ENCODE data around the gene FBXO5. TPM values are rescaled to one million over a fixed set of nuclear protein-coding genes. Genes with fewer than 3 reads are reported as not detected.
A peak's percentile ranks its signal among the peaks of the same experiment; 100 is the strongest.
"Not testable (repeated sequence)": the region's sequence is repeated elsewhere in the genome, so short reads cannot be mapped to it uniquely, and the experiment has no call there.

FBXO5 gene
- total RNA-seq, 5 donors from 2014 or later (not counting 1 experiment from before 2014, with no cell fraction given): 4.4 to 9.3 (median 8.1) TPM

GRCh38 chr6:153012856-153013255 is 30.0 kb upstream of the FBXO5 start:
- no peaks in the 10 kb centered on the region for H3K4me1 ChIP-seq (ENCODE audit: control insufficient read depth in 1 of 2, extremely low read depth in 1 of 2, insufficient read depth in 2 of 2, low read length in 2 of 2)
- Mint-ChIP-seq H3K4me3 (no peak overlapping the region), H3K9me3 (no peaks in the 10 kb centered on the region), H3K27ac (no peak overlapping the region), H3K27me3 (peaks cover 13 to 17% of the 10 kb centered on the region in 2 donors), H3K36me3 (no peaks in the 10 kb centered on the region), H3K4me1 (no peaks in the 10 kb centered on the region)
- DNase-seq (no peak), ATAC-seq (replicated peaks in 1 of 4) (no peak)
- no peaks in the 10 kb centered on the region for H3K27me3 ChIP-seq (replicated peaks in 1 of 2; ENCODE audit: control insufficient read depth in 2 of 2, extremely low read depth in 1 of 2, insufficient read depth in 2 of 2, low read length in 1 of 2)
- ChIA-PET CTCF (no interaction called here), POLR2A (interaction anchor here in 1 of 2 donors (0.6 kb wide), 1 partner anchor 12 kb away, joined by 3 read pairs; no protein-coding TSS in a partner anchor)
- H3K4me3 ChIP-seq (ENCODE audit: control insufficient read depth in 1 of 2, extremely low read depth in 1 of 2, low read length in 1 of 2): no peak overlapping the region
- no peak overlapping the region for H3K27ac ChIP-seq (ENCODE audit: low read length)
- H3K36me3 ChIP-seq (ENCODE audit: control insufficient read depth in 2 of 2, extremely low read depth in 1 of 2, insufficient read depth in 1 of 2, low read length in 1 of 2): no peaks in the 10 kb centered on the region
- 100% methylated on average over 2 of the region's 6 CpGs for WGBS (ENCODE audit: insufficient coverage)
- H3K9me3 ChIP-seq: no peaks in the 10 kb centered on the region

- peak overlapping the region; percentile 93 to 95 for H3K27ac Mint-ChIP-seq
- H3K9me3 Mint-ChIP-seq: no peaks in the 10 kb centered on the region
- H3K27me3 Mint-ChIP-seq: no peaks in the 10 kb centered on the region
- Histone ChIP-seq H3K4me1 (ENCODE audit: control insufficient read depth in 1 of 2, extremely low read depth in 1 of 2, insufficient read depth in 2 of 2, low read length in 2 of 2) (peaks cover 17 to 22% of the 10 kb centered on the region in 2 experiments), H3K27ac (ENCODE audit: low read length) (peak overlapping the region; percentile 73), H3K9me3 (no peaks in the 10 kb centered on the region), H3K27me3 (replicated peaks in 1 of 2; ENCODE audit: control insufficient read depth in 2 of 2, extremely low read depth in 1 of 2, insufficient read depth in 2 of 2, low read length in 1 of 2) (no peaks in the 10 kb centered on the region), H3K4me3 (ENCODE audit: control insufficient read depth in 1 of 2, extremely low read depth in 1 of 2, low read length in 1 of 2) (peak overlapping the region; percentile 68 to 91), H3K36me3 (ENCODE audit: control insufficient read depth in 2 of 2, extremely low read depth in 1 of 2, insufficient read depth in 1 of 2, low read length in 1 of 2) (peaks cover 0 to 4% of the 10 kb centered on the region in 2 donors)
- POLR2A ChIA-PET: interaction anchor here in 1 of 2 donors (0.6 to 1.0 kb wide), 3 partner anchors 18 to 29 kb away, joined by 3 to 4 read pairs (median 3); partner anchors contain the start of gene FBXO5
- peak overlapping the region; percentile 94 to 97 (median 96) for H3K4me3 Mint-ChIP-seq
- H3K4me1 Mint-ChIP-seq: peaks cover 47 to 53% (median 48%) of the 10 kb centered on the region in 3 donors
- DNase-seq (no peak), ATAC-seq (replicated peaks in 1 of 4) (peak in 3 of 4 experiments; percentile 7 to 8 (median 8))
- CTCF ChIA-PET: no interaction called here
- H3K36me3 Mint-ChIP-seq: peaks cover 6% of the 10 kb centered on the region
- 4% methylated on average over 3 of the region's 6 CpGs for WGBS (ENCODE audit: insufficient coverage)
Observed at GRCh38 chr6:153003366-153003690, 20.5 kb upstream of the FBXO5 start.

GRCh38 chr6:153002613-153003365 is 19.9 kb upstream of the FBXO5 start, which contains the start of gene MTRF1L:
MTRF1L (minus strand) TSS chr6:153002709; CDS start chr6:153002685, 24 bp downstream.
- Histone ChIP-seq H3K4me3 (ENCODE audit: control insufficient read depth in 1 of 2, extremely low read depth in 1 of 2, low read length in 1 of 2) (peak within 1 kb of the TSS; percentile 68 to 91), H3K27me3 (replicated peaks in 1 of 2; ENCODE audit: control insufficient read depth in 2 of 2, extremely low read depth in 1 of 2, insufficient read depth in 2 of 2, low read length in 1 of 2) (no peaks in the 10 kb centered on the region), H3K4me1 (ENCODE audit: control insufficient read depth in 1 of 2, extremely low read depth in 1 of 2, insufficient read depth in 2 of 2, low read length in 2 of 2) (peaks cover 17 to 22% of the 10 kb centered on the region in 2 experiments), H3K36me3 (ENCODE audit: control insufficient read depth in 2 of 2, extremely low read depth in 1 of 2, insufficient read depth in 1 of 2, low read length in 1 of 2) (peaks cover 0 to 7% of the 10 kb centered on the region in 2 donors), H3K27ac (ENCODE audit: low read length) (peak within 1 kb of the TSS; percentile 73), H3K9me3 (no peaks in the 10 kb centered on the region)
- H3K4me1 Mint-ChIP-seq: peaks cover 48 to 53% (median 49%) of the 10 kb centered on the region in 3 donors
- peak; percentile 62 to 90 (median 76) for DNase-seq
- ATAC-seq (replicated peaks in 1 of 4): peak; percentile 84 to 90 (median 85)
- no peaks in the 10 kb centered on the region for H3K9me3 Mint-ChIP-seq
- ChIA-PET POLR2A (interaction anchor here in 1 of 2 donors (0.6 to 1.0 kb wide), 3 partner anchors 17 to 29 kb away, joined by 3 to 4 read pairs (median 3); partner anchors contain the start of gene FBXO5), CTCF (no interaction called here)
- WGBS (ENCODE audit: insufficient coverage): under 1% methylated on average over 45 of the region's 52 CpGs
- no peaks in the 10 kb centered on the region for H3K27me3 Mint-ChIP-seq
- H3K4me3 Mint-ChIP-seq: peak within 1 kb of the TSS; percentile 94 to 97 (median 96)
- peak within 1 kb of the TSS; percentile 93 to 95 for H3K27ac Mint-ChIP-seq
- peaks cover 8% of the 10 kb centered on the region for H3K36me3 Mint-ChIP-seq

GRCh38 chr6:153001767-153002612 is 19.1 kb upstream of the FBXO5 start:
- peak overlapping the region; percentile 81 to 87 for H3K27ac Mint-ChIP-seq
- Histone ChIP-seq H3K4me1 (ENCODE audit: control insufficient read depth in 1 of 2, extremely low read depth in 1 of 2, insufficient read depth in 2 of 2, low read length in 2 of 2) (peaks cover 17 to 22% of the 10 kb centered on the region in 2 experiments), H3K4me3 (ENCODE audit: control insufficient read depth in 1 of 2, extremely low read depth in 1 of 2, low read length in 1 of 2) (peak overlapping the region; percentile 68 to 91), H3K36me3 (ENCODE audit: control insufficient read depth in 2 of 2, extremely low read depth in 1 of 2, insufficient read depth in 1 of 2, low read length in 1 of 2) (peaks cover 0 to 13% of the 10 kb centered on the region in 2 donors), H3K9me3 (no peaks in the 10 kb centered on the region), H3K27ac (ENCODE audit: low read length) (peak overlapping the region; percentile 73), H3K27me3 (replicated peaks in 1 of 2; ENCODE audit: control insufficient read depth in 2 of 2, extremely low read depth in 1 of 2, insufficient read depth in 2 of 2, low read length in 1 of 2) (no peaks in the 10 kb centered on the region)
- POLR2A ChIA-PET: interaction anchor here in 1 of 2 donors (0.7 kb wide), 1 partner anchor 24 kb away, joined by 3 read pairs; no protein-coding TSS in a partner anchor
- CTCF ChIA-PET: interaction anchor here in 1 of 2 donors (0.6 kb wide), 1 partner anchor 19 kb away, joined by 3 read pairs; no protein-coding TSS in a partner anchor
- no peak for ATAC-seq (replicated peaks in 1 of 4)
- peaks cover 54 to 59% (median 55%) of the 10 kb centered on the region in 3 donors for H3K4me1 Mint-ChIP-seq
- peak overlapping the region; percentile 94 to 97 (median 96) for H3K4me3 Mint-ChIP-seq
- H3K9me3 Mint-ChIP-seq: no peaks in the 10 kb centered on the region
- WGBS (ENCODE audit: insufficient coverage): 7% methylated on average over 22 of the region's 31 CpGs
- no peaks in the 10 kb centered on the region for H3K27me3 Mint-ChIP-seq
- DNase-seq: peak in 3 of 35 experiments; percentile 4 to 26 (median 6)
- H3K36me3 Mint-ChIP-seq: peaks cover 14% of the 10 kb centered on the region

- CTCF ChIA-PET: interaction anchor here in 1 of 2 donors (0.6 to 1.2 kb wide), 2 partner anchors 21 to 24 kb away, joined by 4 to 7 read pairs; no protein-coding TSS in a partner anchor
- H3K36me3 Mint-ChIP-seq: peaks cover 18% of the 10 kb centered on the region
- H3K9me3 Mint-ChIP-seq: not testable (repeated sequence)
Observed at GRCh38 chr6:153000790-153001189, 17.9 kb upstream of the FBXO5 start.

More at GRCh38 chr6:153000790-153001189, 17.9 kb upstream of the FBXO5 start:
- H3K27ac ChIP-seq (ENCODE audit: low read length); H3K27me3 ChIP-seq (replicated peaks in 1 of 2; ENCODE audit: control insufficient read depth in 2 of 2, extremely low read depth in 1 of 2, insufficient read depth in 2 of 2, low read length in 1 of 2); ATAC-seq (replicated peaks in 1 of 4); DNase-seq; H3K27me3 Mint-ChIP-seq; H3K4me3 ChIP-seq (ENCODE audit: control insufficient read depth in 1 of 2, extremely low read depth in 1 of 2, low read length in 1 of 2); H3K9me3 ChIP-seq: not testable (repeated sequence)
- WGBS (ENCODE audit: insufficient coverage): 94% methylated on average over 2 of the region's 9 CpGs
- Histone ChIP-seq H3K36me3 (ENCODE audit: control insufficient read depth in 2 of 2, extremely low read depth in 1 of 2, insufficient read depth in 1 of 2, low read length in 1 of 2) (peaks cover 0 to 20% of the 10 kb centered on the region in 2 donors), H3K4me1 (ENCODE audit: control insufficient read depth in 1 of 2, extremely low read depth in 1 of 2, insufficient read depth in 2 of 2, low read length in 2 of 2) (peaks cover 17 to 22% of the 10 kb centered on the region in 2 experiments)
- Mint-ChIP-seq H3K4me3 (peak overlapping the region; percentile 94 to 97 (median 96)), H3K27ac (peak overlapping the region; percentile 58 to 68), H3K4me1 (peaks cover 65 to 70% (median 67%) of the 10 kb centered on the region in 3 donors)
- POLR2A ChIA-PET: interaction anchor here in 1 of 2 donors (0.6 kb wide), 1 partner anchor 20 kb away, joined by 4 read pairs; no protein-coding TSS in a partner anchor
